HUDEP-2 (cell line): Measurements from ENCODE around the gene GPR162.
"Not testable (repeated sequence)": the region's sequence is repeated elsewhere in the genome, so short reads cannot be mapped to it uniquely, and the experiment has no call there.

ENCODE experiments used
- DNase-seq, 76 experiments: peaks; one replicate each; lab custom pipeline; 2025; ENCODE audit not compliant: unreplicated experiment in 76 of 76; lab: John Stamatoyannopoulos, UW

GPR162 gene

DNA sequence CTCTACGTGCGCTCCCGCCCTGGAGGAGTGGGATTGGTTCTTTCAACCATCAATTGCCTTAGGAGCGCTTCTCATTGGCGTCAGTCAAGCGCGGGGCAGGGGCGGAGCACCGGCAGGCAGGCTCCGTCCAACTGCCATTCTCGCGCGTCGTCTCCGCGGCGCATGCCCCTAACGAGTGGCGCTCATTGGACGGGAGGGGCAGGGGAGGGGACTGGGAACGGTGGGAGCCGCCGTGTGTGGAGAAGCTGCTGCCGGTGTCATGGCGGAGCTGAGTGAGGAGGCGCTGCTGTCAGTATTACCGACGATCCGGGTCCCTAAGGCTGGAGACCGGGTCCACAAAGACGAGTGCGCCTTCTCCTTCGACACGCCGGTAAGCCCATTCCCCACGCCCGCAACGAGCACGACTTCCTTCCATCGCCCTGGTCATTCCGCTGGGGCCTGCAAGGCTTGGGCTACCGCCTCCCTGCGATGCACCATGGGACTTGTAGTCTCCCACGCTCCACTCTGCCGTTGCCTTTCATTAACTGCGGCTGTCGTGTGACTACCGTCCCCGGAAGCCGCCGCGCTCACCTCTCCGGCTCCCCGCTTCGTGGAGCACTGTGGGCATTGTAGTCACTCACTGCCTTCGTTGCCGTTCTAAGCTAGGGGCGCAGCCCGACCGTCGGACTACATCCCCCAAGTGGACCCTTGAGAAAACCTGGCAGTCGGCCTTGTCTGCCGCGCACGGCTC, 30.5 kb downstream of the GPR162 start, which contains the start of gene USP5:
USP5 (plus strand) TSS at position 230 of the 730 bp plus-strand sequence; CDS start at position 260, 30 bp downstream.
- peak; percentile 60 to 99 (median 97) for DNase-seq

DNA sequence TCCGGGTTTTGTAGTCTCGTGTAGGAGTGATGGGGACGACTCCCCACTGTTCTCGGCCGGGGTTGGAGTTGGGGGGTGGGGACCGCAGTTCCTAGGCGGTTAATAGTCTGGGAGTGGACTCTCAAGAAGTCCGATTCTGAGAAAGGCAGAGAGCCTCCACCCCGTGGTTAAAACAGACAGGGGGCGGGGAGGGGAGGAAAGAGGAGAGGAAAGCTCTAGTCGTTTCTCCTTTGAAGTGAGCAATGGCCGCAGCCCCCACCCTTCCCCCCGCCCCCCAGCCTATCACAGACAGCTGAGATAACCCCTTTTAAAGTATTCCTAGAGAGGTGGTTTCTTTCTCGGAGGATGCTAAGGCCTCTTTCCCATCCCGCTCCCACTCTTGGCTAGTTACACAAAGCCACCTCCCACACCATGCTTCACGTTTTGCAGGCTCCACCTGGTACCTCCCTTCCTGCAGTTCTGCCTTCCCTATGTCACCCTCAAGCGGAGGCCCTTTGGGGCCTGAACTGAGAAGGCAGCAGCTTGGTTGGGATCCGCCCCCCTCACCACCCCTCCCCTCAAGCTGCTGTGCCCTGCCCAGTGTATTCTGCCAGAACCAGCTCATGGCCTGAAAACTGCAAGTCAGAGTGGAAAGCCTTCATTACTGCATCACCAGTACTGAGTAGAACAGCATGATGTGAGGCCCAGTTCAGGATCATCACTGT, 31.2 kb downstream of the GPR162 start:
- peak in 73 of 76 experiments; percentile 32 to 87 (median 71) for DNase-seq

DNA sequence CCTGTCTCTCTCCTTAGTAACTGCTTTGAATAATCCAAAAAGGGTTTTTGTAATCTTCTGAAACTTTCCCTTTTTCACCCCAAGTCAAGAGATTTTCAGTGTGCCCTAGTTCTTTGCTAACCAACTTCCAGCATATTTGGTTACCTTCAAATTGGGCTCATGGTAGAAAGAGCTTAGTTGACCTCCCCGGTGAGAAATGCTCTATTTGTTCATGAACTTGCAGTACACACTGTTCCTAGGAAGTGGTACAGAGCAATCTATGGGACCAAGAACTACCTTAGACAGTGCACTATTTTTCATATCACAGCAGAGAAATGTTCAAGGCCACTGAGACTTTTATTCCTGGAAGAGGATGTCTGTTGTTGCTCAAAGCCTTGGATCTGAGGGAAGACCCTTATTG, 32.0 kb downstream of the GPR162 start:
- DNase-seq, result no peak

DNA sequence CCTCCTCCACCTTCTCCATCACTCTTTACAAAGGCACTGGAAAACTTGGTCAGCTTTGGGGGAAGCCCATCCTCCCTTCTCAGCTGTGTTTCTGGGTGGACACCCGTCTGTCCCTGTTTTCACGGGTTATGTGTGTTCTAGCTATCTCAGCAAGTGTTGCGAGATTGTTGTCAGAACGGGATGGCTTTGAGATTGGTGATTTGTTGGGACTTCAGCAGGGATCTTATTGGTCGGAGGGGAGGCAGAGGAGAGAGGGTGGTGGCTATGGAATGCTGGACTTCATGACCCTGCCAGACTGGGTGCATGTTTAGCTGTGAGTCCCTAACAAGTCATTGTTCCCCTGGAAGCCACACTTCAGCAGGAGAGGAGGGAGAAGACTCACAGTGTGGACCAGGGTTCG, 32.4 kb downstream of the GPR162 start:
- DNase-seq, result no peak

DNA sequence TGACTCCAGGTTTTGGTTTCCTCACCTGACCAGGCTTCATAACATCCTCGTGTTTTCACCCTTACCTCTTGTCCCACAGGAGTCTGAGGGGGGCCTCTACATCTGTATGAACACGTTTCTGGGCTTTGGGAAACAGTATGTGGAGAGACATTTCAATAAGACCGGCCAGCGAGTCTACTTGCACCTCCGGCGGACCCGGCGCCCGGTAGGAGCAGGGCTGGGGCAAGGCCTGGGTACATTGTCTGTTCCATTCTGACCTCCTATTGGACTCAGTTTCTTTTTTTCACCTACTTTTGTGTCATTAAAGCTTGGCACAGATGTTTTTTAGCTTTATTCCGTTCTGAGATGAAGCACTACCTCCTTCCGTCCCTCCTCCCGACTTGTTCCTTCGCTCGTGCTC, 33.7 kb downstream of the GPR162 start:
- DNase-seq, result no peak

DNA sequence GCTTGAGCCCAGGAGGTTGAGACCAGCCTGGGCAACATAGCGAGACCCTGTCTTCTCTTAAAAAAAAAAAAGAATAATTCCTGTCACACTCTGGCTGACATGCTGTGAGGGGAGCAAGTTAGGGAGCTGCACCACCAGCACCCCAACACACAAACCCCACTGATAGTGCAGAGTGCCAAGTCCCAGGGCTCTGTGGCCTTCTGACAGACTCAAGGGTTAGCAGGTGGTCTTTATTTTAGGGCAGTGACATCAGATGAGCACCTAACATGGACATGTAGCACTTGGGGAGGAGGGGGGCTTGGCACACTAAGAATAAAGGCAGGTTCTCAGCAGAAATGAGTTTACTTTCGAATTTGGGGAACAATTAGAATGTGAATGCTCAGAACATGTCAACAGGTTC, 37.2 kb downstream of the GPR162 start:
- no peak for DNase-seq

DNA sequence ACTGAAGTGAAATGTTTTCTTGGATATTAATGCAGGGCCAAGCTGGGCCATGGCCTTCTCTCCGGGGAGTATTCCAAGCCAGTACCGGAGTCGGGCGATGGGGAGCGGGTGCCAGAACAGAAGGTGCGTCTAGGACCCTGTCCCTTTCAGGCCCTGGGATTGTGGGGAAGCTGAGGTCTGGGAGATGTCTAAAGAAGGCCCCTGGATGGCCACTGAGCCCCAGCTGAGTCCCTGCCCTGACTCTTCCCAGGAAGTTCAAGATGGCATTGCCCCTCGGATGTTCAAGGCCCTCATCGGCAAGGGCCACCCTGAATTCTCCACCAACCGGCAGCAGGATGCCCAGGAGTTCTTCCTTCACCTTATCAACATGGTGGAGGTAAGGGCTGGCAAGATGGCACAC, 38.5 kb downstream of the GPR162 start:
- DNase-seq, result no peak

DNA sequence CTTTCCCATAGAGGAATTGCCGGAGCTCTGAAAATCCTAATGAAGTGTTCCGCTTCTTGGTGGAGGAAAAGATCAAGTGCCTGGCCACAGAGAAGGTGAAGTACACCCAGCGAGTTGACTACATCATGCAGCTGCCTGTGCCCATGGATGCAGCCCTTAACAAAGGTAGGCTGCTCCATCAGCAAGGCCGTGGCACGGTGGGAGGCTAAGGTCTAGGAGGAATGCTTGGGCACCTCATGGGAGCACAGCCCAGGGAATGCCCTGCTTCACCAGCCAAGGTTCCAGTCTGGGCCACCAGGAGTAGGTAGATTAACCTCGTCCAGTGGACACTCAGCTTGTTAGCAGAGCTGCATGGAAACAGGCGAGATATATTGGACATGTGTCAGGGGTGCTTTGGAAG, 39.3 kb downstream of the GPR162 start:
- no peak for DNase-seq

DNA sequence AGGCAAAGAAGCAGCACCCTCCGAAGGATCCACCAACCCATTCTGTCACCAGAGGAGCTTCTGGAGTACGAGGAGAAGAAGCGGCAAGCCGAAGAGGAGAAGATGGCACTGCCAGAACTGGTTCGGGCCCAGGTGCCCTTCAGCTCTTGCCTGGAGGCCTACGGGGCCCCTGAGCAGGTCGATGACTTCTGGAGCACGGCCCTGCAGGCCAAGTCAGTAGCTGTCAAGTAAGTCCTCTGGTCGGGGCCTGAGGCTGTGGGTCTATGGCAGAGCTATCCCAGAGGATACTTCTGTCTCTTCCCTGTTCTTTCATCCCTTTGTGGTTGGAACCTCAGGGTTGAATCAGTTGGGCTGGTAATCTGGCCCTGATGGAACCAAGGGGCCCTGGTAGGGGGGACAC, 39.8 kb downstream of the GPR162 start:
- no peak for DNase-seq

DNA sequence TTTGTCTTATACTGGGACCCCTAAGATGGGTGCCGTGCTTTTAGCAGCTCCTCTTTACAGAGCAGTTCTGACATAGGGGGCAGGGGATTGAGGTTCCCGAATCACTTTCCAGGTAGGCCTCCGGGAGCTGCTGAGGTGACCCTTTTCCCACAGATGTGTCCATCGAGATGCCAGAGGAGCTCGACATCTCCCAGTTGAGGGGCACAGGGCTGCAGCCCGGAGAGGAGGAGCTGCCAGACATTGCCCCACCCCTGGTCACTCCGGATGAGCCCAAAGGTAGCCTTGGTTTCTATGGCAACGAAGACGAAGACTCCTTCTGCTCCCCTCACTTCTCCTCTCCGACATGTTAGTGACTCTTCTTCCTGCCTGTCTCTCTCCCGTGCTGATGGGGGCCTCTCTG, 41.4 kb downstream of the GPR162 start:
- no peak for DNase-seq

DNA sequence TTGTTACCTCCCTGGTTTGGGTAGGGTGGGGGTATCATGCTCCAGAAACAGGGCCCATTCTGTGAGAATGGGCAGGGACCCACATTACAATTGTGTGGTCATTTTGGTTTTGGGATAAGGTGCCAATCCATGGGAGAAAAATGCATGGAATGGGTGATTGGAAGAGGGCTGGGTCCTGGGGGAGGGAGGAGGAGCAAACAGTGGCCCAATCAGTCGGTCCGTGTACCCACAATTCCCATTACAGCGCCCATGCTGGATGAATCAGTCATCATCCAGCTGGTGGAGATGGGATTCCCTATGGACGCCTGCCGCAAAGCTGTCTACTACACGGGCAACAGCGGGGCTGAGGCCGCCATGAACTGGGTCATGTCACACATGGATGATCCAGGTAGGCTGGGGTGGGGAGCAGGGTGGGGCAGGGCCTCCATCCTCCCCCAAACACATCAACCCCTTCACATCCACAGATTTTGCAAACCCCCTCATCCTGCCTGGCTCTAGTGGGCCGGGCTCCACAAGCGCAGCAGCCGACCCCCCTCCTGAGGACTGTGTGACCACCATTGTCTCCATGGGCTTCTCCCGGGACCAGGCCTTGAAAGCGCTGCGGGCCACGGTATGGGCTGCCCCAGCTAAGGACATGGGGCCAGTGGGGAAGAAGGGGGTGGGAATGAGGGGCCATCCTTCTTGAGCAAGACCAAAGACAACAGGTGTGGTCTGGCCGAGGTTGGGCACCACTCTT, 42.1 kb downstream of the GPR162 start:
- no peak for DNase-seq

DNA sequence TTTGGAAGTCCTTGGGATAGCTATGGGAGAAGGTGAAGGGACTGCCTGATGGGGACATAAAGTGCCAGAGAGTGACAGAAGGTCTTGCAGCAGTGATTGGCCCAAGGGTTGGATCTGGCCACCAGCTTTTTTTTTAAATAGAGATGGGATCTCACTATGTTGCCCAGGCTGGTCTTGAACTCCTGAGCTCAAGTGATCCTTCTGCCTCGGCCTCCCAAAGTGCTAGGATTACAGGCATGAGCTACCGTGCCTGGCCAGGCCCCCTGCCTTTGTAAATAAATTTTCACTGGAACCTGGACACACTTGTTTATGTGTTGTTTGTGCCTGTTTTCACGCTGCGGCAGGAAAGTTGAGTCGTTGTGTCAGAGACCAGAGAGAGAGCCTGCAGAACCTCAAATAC, 43.7 kb downstream of the GPR162 start:
- not testable (repeated sequence) for DNase-seq

DNA sequence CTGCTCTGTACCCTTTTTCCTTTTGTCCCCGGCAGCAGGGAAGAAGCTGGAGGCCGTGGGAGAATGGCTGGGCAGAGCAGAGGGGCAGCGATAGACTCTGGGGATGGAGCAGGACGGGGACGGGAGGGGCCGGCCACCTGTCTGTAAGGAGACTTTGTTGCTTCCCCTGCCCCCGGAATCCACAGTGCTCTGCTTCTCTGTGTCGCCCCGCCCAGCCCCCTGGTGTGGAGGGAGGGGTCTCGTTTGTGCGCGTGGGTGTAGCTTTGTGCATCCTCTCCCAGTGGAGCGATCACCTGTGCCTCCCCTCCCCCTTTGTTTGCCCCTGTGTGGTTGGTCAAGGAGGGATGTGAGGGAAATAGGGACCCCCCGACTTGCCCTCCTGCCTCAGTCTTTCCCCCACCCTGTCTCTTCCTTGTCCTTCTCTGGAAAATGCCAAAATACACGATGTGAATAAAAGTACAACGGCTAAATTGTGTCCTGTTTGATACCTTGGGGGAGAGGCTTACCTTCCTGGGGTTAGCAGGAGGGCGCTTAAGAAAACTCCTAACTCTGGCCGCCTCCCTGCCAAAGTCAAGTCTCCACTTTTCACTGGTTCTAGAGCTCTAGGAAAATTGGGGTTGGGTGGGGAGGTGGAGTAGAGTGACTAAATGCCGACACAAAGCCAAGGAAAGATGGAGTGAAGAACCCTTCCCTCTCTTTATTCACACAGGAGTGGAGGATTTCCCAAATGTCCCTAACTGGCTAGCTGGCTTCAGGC, 44.7 kb downstream of the GPR162 start:
- no peak for DNase-seq

DNA sequence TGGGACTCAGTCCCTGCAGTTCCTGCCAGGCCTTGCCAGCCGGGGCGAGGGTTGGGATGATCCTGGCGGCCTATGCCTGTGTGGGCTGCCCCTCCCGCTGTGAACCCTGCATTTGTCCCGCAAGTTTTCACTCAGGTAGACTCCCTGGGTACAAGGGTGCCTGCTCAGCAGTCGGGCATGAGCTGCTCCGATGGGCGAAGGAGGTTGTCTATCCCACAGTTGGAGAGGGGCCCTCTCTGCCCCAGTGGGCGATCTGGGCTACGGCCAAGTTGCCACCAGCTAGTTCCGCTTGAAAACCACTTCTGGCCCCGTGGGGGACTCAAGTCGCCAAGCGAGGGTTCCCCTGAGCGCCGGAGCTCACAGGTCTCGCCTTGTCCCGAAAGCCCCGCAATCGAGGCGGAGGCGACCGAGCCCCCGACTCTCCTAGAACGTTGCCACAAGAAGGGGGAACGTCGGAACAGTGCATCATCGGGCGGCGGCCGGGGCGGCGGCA, 45.3 kb downstream of the GPR162 start:
- DNase-seq, result peak in 5 of 76 experiments; percentile 36 to 55 (median 47)

DNA sequence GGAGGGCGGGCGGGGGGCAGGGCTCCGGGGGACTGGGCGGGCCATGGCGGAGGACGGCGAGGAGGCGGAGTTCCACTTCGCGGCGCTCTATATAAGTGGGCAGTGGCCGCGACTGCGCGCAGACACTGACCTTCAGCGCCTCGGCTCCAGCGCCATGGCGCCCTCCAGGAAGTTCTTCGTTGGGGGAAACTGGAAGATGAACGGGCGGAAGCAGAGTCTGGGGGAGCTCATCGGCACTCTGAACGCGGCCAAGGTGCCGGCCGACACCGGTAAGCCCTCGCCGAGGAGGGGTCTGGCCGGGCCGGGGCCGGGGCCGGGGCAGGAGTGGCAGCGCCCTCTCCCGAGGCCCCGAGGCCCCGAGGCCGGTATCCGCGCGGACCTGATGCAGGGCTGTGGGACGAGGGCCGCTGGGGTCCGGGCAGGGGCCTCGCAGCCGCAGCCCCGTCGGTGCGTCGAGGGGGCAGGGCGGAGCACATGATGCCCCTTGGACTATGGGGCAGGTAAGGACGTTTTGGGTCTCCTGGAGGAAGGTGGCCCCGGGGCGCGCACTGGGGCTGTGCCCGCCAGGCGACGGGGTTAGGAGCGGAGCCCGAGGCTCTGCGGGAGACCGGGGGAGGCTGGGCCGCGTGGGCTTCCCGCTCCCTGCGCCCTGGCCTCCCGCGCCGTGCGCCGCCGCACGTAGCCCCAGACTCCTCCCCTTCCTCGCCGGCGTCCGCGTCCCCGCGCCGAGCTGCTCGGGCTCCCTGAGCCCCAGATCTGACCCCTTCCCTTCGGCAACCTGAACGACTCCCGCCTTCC, 46.0 kb downstream of the GPR162 start, which contains the start of gene TPI1:
TPI1 (plus strand) TSS at position 119 of the 798 bp plus-strand sequence; CDS start at position 155, 36 bp downstream.
- peak in 68 of 76 experiments; percentile 5 to 85 (median 66) for DNase-seq

DNA sequence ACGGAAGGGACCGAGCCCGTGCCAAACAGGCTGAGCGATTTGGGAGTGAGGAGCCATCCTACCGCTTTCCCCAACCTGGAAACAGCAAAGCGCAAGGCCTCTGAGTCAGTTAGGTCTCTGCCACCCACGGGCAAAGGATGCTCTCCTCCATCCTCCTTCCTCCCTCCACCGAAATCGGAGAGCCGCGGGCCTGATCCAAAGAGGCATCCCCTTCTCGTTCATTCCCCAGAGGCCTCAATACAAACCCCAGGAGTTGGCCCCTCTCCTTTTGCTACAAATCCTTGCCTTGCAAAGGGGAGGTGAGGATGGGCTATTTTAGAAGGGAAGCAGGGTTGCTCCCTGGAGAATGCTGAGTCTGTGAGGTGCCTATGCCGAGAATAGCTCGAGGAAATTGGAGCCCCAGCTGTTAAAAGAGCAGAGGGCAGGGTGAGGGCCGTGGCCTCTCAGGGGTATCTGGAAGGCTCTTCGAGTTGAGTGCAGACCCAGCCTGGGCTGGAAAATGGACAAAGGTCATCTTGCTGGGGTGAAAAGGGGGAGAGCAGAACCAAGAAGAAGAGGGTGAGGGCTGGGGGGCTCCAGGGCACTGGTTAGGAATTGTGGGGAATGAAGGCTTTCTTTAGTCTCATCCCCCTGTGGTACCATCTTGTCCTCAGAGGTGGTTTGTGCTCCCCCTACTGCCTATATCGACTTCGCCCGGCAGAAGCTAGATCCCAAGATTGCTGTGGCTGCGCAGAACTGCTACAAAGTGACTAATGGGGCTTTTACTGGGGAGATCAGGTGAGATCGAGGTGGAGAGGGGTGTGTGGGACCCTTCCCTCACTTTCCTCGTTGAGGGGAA, 46.8 kb downstream of the GPR162 start:
- DNase-seq, result peak in 32 of 76 experiments; percentile 2 to 47 (median 16)

DNA sequence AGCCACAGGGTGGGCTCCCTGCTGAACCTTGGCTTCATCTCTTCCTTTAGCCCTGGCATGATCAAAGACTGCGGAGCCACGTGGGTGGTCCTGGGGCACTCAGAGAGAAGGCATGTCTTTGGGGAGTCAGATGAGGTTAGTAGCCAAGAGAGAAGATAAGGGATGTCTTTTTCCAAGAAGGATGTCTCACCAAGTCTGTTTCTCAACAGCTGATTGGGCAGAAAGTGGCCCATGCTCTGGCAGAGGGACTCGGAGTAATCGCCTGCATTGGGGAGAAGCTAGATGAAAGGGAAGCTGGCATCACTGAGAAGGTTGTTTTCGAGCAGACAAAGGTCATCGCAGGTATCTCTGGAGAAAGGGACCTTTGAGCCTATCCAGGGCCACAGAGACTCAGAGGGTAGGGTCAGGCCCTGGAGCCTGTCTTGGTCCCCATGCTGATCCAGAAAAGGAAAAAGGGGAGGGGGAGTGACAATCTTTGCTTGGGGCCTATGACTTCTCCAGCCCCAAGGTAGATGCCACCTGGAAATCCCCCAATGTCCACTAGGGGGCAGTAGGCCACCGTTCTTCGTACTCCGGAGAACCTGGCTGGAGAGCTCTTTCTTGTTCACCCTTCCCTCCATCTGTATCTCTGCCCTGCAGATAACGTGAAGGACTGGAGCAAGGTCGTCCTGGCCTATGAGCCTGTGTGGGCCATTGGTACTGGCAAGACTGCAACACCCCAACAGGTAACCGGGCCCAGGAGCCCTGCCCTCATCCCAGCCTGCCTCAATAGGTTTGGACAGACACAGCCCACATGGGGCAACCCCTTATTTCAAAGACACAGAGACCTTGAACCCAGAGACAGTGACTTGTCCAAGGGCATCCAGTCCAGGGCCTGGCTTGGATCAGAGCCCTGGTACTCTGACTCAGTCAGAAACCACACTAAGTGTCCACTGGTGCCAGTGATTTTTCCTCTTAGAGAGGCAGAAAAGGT, 47.7 kb downstream of the GPR162 start:
- DNase-seq, result peak in 72 of 76 experiments; percentile 15 to 85 (median 68)
